GM19468 (cell line): ENCODE measurements around the gene CALCB.

Experiments used
- ATAC-seq: cut with Tn5 transposase; IDR thresholded peaks from one replicate; pipeline ENCODE4 v1.9.1; 2021; ENCODE audit warnings: mild to moderate bottlenecking, moderate library complexity, moderate number of reproducible peaks; ENCODE audit not compliant: unreplicated experiment; ENCODE audit errors: extremely low read depth

CALCB gene

GRCh38 chr11:15114501-15115475 lies 41.4 kb downstream of the CALCB start, which contains the start of gene INSC:
Gene INSC (plus strand): TSS chr11:15114923. CDS start chr11:15149175, 34,252 bp downstream.
- no peak for ATAC-seq

GRCh38 chr11:15115686-15116085 lies 42.3 kb downstream of the CALCB start:
- no peak for ATAC-seq

- no peak for ATAC-seq
Measured at GRCh38 chr11:15117751-15118150, 44.4 kb downstream of the CALCB start.

GRCh38 chr11:15118431-15118830 lies 45.0 kb downstream of the CALCB start:
- ATAC-seq, result no peak

GRCh38 chr11:15119352-15119751 lies 46.0 kb downstream of the CALCB start:
- no peak for ATAC-seq

GRCh38 chr11:15119826-15120225 lies 46.4 kb downstream of the CALCB start:
- ATAC-seq, result no peak

- ATAC-seq, result no peak
Measured at GRCh38 chr11:15123849-15124248, 50.5 kb downstream of the CALCB start.

- ATAC-seq, result no peak
Measured at GRCh38 chr11:15124528-15124927, 51.1 kb downstream of the CALCB start.

GRCh38 chr11:15127341-15127740 lies 53.9 kb downstream of the CALCB start:
- ATAC-seq, result no peak
